H1 (cell line): ENCODE results near the gene ACTR8. TPM values are rescaled to one million over a fixed set of nuclear protein-coding genes. Genes with fewer than 3 reads are reported as not detected.

Source experiments
- ASH2L ChIP-seq: fragments of 200-600, 300-600 bp; sonication (generic); IDR thresholded peaks from one replicate; pipeline ENCODE4 v1.7.1; 2017; ENCODE audit warnings: low read length
- CBX8 ChIP-seq: fragments of 300-800, 300-1000 bp; sonication (generic); IDR thresholded peaks from 2 replicates; pipeline ENCODE4 v1.7.1; 2016; ENCODE audit warnings: low read depth, low read length, borderline replicate concordance
- EGR1 ChIP-seq: IDR thresholded peaks from 2 replicates; pipeline ENCODE4 v1.6.1; 2011; ENCODE audit warnings: low read depth, low read length, borderline replicate concordance
- EZH2 ChIP-seq: fragments of 200-600 bp; sonication (generic); IDR thresholded peaks from 2 replicates; pipeline ENCODE4 v1.7.1; 2012; ENCODE audit warnings: low read depth, mild to moderate bottlenecking, moderate library complexity, low read length, inconsistent platforms; ENCODE audit not compliant: severe bottlenecking
- KDM4A ChIP-seq: IDR thresholded peaks from one replicate; pipeline ENCODE4 v1.7.1; 2012; ENCODE audit warnings: low read depth, mild to moderate bottlenecking, moderate library complexity, low read length, inconsistent platforms; ENCODE audit not compliant: severe bottlenecking
- MAX ChIP-seq: IDR thresholded peaks from 2 replicates; pipeline ENCODE4 v1.6.1; 2012; ENCODE audit warnings: inconsistent platforms
- PHF8 ChIP-seq: fragments of 200-600 bp; sonication (generic); conservative IDR thresholded peaks from 2 replicates; pipeline ENCODE4 v1.7.1; 2012; ENCODE audit warnings: low read depth, mild to moderate bottlenecking, inconsistent platforms, low read length, moderate library complexity
- POLR2A ChIP-seq, 2 experiments: IDR thresholded peaks; 1 replicate in 1 of 2; 2 replicates in 1 of 2; pipeline ENCODE4 v1.6.1; 2011; ENCODE audit warnings: low read depth in 2 of 2, low read length in 2 of 2, mild to moderate bottlenecking in 2 of 2; ENCODE audit errors: control extremely low read depth in 1 of 2
- RAD21 ChIP-seq, 2 experiments: IDR thresholded peaks in 1 of 2; conservative IDR thresholded peaks in 1 of 2; 2 replicates each; pipeline ENCODE4 v1.6.1; 2011; ENCODE audit warnings: low read depth in 2 of 2, low read length in 2 of 2, improper control_type of control experiment in 1 of 2, inconsistent platforms in 1 of 2, mild to moderate bottlenecking in 1 of 2, moderate library complexity in 1 of 2
- RBBP5 ChIP-seq: IDR thresholded peaks from 2 replicates; pipeline ENCODE4 v1.7.1; 2012; ENCODE audit warnings: low read depth, mild to moderate bottlenecking, inconsistent platforms, low read length, moderate library complexity, borderline replicate concordance
- RFX5 ChIP-seq: IDR thresholded peaks from 2 replicates; pipeline ENCODE4 v1.6.1; 2011; ENCODE audit warnings: low read depth, low read length, improper control_type of control experiment, borderline replicate concordance
- SIN3A ChIP-seq, 2 experiments: IDR thresholded peaks in 1 of 2; conservative IDR thresholded peaks in 1 of 2; 2 replicates each; pipeline ENCODE4 v1.6.1; 2011 to 2012; ENCODE audit warnings: low read length in 2 of 2, improper control_type of control experiment in 1 of 2, low read depth in 1 of 2, mild to moderate bottlenecking in 1 of 2
- TAF1 ChIP-seq: IDR thresholded peaks from 2 replicates; pipeline ENCODE4 v1.6.1; 2011; ENCODE audit warnings: mild to moderate bottlenecking, low read depth, low read length
- TAF7 ChIP-seq: optimal IDR thresholded peaks from 2 replicates; pipeline ENCODE3; 2011; ENCODE audit warnings: low read depth, mild to moderate bottlenecking, inconsistent platforms, low read length, moderate library complexity, borderline replicate concordance
- USF2 ChIP-seq: IDR thresholded peaks from 2 replicates; pipeline ENCODE4 v1.6.1; 2011; ENCODE audit warnings: low read length, improper control_type of control experiment
- YY1 ChIP-seq: IDR thresholded peaks from 2 replicates; pipeline ENCODE4 v1.6.1; 2011; ENCODE audit warnings: low read depth, mild to moderate bottlenecking, low read length
- ZNF274 ChIP-seq: IDR thresholded peaks from 2 replicates; pipeline ENCODE4 v1.7.0; 2012; ENCODE audit warnings: low read length, borderline replicate concordance; ENCODE audit errors: extremely low read depth
- polyA plus RNA-seq, 7 experiments: library from polyadenylated mRNA; depleted of rRNA in 3 of 7; stranded (reverse) in 5 of 7; unstranded in 2 of 7; fragments of >200 nt in 5 of 7; fragments of 200-250 nt in 2 of 7; gene quantifications; 1 replicate in 5 of 7; 2 replicates in 1 of 7; 4 replicates in 1 of 7; pipeline versions ENCODE4 v1.2.1 to v1.2.3, GENCODE V29; 2011 to 2013; ENCODE audit warnings: missing spikeins in 2 of 7, mixed read lengths in 2 of 7
- total RNA-seq: library from RNA; stranded (reverse); fragmentation: NEBNext Ultra II Directional; extraction: Animal tissue kit (Norgen Biotek cat#: 25700); gene quantifications from 2 replicates; pipeline ENCODE4 v1.2.1, GENCODE V29; 2021

The ACTR8 gene
- total and polyA plus RNA-seq, 2 of the 8 experiments (the other 6 are each of a cell fraction or from before 2014, with no cell fraction given) = 8.3 to 26.9 TPM

- TF ChIP-seq EZH2 (no peak), SIN3A (conservative IDR thresholded peaks at IDR 0.05 in 1 of 2, IDR thresholded peaks at IDR 0.05 in 1 of 2; ENCODE audit: low read depth in 1 of 2, low read length in 2 of 2) (peak in 1 of 2 experiments; percentile 68; a peak in 1 of 4 replicates), EGR1 (peak; percentile 67; the same call in 1 of the 2 replicates), MAX (peak; percentile 59), TAF7 (peak; percentile 98), ZNF274 (no peak), CBX8 (no peak), POLR2A (IDR thresholded peaks at IDR 0.05; ENCODE audit: control extremely low read depth in 1 of 2, low read depth in 2 of 2, low read length in 2 of 2) (peak; percentile 88 to 91), RAD21 (IDR thresholded peaks at IDR 0.05 in 1 of 2, conservative IDR thresholded peaks at IDR 0.05 in 1 of 2; ENCODE audit: low read depth in 2 of 2, low read length in 2 of 2) (no peak), YY1 (peak; percentile 98), RBBP5 (peak; percentile 40; the same call in 1 of the 2 replicates), PHF8 (peak; percentile 95), RFX5 (no peak), KDM4A (peak; percentile 77), ASH2L (peak; percentile 66), USF2 (0 out of 2 replicates have a peak, but pooled peaks have one; percentile 9), TAF1 (peak; percentile 98)
Measured at GRCh38 chr3:53881691-53882593, at the start of gene ACTR8 (continued).
